Esophagus (tissue), 2 donors: ENCODE measurements around the gene RIPK3. TPM values are rescaled to one million over a fixed set of nuclear protein-coding genes. Genes with fewer than 3 reads are reported as not detected.

ENCODE experiments used
- H3K27ac ChIP-seq, 2 donors: one replicate each; pipeline ENCODE4 v1.5.1; 2013; ENCODE audit warnings: low read depth in 2 of 2, mild to moderate bottlenecking in 2 of 2, inconsistent platforms in 1 of 2, low read length in 1 of 2, moderate library complexity in 1 of 2
- H3K27me3 ChIP-seq, 2 donors: one replicate each; pipeline ENCODE4 v1.6.1; 2013; ENCODE audit warnings: low read length in 2 of 2, control low read depth in 1 of 2, mild to moderate bottlenecking in 1 of 2; ENCODE audit not compliant: insufficient read depth in 2 of 2, control insufficient read depth in 1 of 2
- H3K36me3 ChIP-seq, 2 donors: one replicate each; pipeline ENCODE4 v1.6.1; 2013; ENCODE audit warnings: low read length in 1 of 2; ENCODE audit not compliant: control insufficient read depth in 2 of 2, insufficient read depth in 2 of 2
- H3K4me1 ChIP-seq, 2 donors: one replicate each; pipeline ENCODE4 v1.6.1; 2013; ENCODE audit warnings: low read length in 1 of 2; ENCODE audit not compliant: control insufficient read depth in 2 of 2, insufficient read depth in 2 of 2
- H3K4me3 ChIP-seq, 2 donors: one replicate each; pipeline ENCODE4 v1.5.1; 2013; ENCODE audit warnings: low read length in 2 of 2, mild to moderate bottlenecking in 2 of 2, low read depth in 1 of 2, moderate library complexity in 1 of 2
- H3K9me3 ChIP-seq, 2 donors: one replicate each; pipeline ENCODE4 v1.6.1; 2013; ENCODE audit warnings: mild to moderate bottlenecking in 2 of 2, low read depth in 1 of 2, low read length in 1 of 2, moderate library complexity in 1 of 2; ENCODE audit not compliant: control insufficient read depth in 2 of 2, insufficient read depth in 1 of 2
- WGBS, 2 donors: extraction: QIAGEN DNeasy Blood & Tissue Kit; methylation state at CpG; one replicate each; pipeline ENCODE4 v1.1.7; 2013; 5-methylcytosine and 5-hydroxymethylcytosine counted together
- polyA plus RNA-seq, 2 donors: library from polyadenylated mRNA; stranded (reverse); fragments of 200-250 nt; gene quantifications; one replicate each; pipeline ENCODE4 v1.2.3, GENCODE V29; 2013
- donor health status: healthy with polysubstance abuse.
- donor health status: Bipolar disorder and iron deficiency.

Gene RIPK3
- polyA plus RNA-seq, 2 donors: 13.3 to 14.4 TPM

DNA sequence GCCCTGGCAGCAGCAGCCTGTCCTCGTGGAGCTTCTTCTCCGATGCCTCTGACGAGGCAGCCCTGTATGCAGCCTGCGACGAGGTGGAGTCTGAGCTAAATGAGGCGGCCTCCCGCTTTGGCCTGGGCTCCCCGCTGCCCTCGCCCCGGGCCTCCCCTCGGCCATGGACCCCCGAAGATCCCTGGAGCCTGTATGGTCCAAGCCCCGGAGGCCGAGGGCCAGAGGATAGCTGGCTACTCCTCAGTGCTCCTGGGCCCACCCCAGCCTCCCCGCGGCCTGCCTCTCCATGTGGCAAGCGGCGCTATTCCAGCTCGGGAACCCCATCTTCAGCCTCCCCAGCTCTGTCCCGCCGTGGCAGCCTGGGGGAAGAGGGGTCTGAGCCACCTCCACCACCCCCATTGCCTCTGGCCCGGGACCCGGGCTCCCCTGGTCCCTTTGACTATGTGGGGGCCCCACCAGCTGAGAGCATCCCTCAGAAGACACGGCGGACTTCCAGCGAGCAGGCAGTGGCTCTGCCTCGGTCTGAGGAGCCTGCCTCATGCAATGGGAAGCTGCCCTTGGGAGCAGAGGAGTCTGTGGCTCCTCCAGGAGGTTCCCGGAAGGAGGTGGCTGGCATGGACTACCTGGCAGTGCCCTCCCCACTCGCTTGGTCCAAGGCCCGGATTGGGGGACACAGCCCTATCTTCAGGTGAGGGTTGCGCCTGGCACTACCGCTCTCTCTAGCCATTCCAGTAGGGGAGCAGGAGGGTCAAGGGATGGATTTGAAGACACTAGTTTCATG lies 30.3 kb upstream of the RIPK3 start:
- no peaks in the 10 kb centered on the region for H3K9me3 ChIP-seq
- WGBS, 2 donors: 75 to 79% methylated on average over 32 of the region's 32 CpGs
- no peak overlapping the region for H3K4me3 ChIP-seq
- peak overlapping the region in 1 of 2 donors; percentile 42 for H3K27ac ChIP-seq
- H3K4me1 ChIP-seq: peaks cover 0 to 13% of the 10 kb centered on the region in 2 donors
- no peaks in the 10 kb centered on the region for H3K36me3 ChIP-seq
- H3K27me3 ChIP-seq: peaks cover 0 to 2% of the 10 kb centered on the region in 2 donors

DNA sequence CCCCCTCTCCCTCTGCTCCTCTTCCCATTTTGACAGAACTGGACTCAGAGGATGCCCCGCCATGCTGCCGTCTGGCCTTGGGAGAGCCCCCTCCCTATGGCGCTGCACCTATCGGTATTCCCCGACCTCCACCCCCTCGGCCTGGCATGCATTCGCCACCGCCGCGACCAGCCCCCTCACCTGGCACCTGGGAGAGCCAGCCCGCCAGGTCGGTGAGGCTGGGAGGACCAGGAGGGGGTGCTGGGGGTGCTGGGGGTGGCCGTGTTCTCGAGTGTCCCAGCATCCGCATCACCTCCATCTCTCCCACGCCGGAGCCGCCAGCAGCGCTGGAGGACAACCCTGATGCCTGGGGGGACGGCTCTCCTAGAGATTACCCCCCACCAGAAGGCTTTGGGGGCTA lies 29.7 kb upstream of the RIPK3 start:
- Histone ChIP-seq H3K27ac (peak overlapping the region in 1 of 2 donors; percentile 88), H3K36me3 (no peaks in the 10 kb centered on the region), H3K9me3 (no peaks in the 10 kb centered on the region), H3K4me1 (peaks cover 0 to 13% of the 10 kb centered on the region in 2 donors), H3K27me3 (peaks cover 0 to 2% of the 10 kb centered on the region in 2 donors), H3K4me3 (no peak overlapping the region)
- WGBS, 2 donors: 82 to 88% methylated on average over 20 of the region's 20 CpGs

DNA sequence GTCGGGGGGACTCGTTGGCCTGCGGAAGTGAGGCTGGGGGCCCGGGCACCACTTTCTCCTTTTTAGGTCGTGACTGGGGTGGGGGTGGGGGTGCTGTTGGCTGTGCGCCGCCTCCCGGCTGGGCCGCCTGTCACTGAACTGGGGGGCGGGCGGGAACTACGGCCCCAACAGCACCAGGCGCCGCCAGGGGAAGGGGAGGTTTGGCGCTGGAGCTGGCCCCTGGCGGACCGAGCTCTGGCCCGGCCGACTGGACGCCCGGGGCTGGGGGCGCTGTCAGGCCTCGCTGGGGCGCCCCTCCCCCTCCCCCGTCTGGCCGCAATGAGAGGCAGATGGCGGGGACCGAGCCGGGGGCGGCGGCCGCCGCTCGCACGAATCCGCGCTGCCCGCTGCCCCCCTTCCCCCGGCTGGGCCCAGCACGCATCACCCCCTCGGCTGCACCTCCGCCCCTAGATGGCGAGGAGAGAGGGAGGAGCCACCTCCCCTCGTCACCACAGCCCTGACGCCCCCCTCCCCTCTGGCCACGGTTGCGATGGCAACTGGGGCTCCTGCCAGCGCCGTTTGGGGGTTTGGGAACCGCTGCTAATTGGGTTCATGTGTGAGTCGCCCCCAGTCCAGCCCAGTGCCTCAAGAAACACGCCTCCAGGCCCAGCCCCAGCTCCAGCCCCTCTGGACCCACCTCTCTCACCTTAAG lies 28.9 kb upstream of the RIPK3 start:
- peaks cover 0 to 13% of the 10 kb centered on the region in 2 donors for H3K4me1 ChIP-seq
- peak overlapping the region; percentile 87 to 88 for H3K27ac ChIP-seq
- peak overlapping the region; percentile 46 for H3K4me3 ChIP-seq
- no peaks in the 10 kb centered on the region for H3K36me3 ChIP-seq
- no peaks in the 10 kb centered on the region for H3K9me3 ChIP-seq
- 3 to 7% methylated on average over 21 to 52 of the region's 52 CpGs for WGBS, 2 donors
- peaks cover 0 to 2% of the 10 kb centered on the region in 2 donors for H3K27me3 ChIP-seq

DNA sequence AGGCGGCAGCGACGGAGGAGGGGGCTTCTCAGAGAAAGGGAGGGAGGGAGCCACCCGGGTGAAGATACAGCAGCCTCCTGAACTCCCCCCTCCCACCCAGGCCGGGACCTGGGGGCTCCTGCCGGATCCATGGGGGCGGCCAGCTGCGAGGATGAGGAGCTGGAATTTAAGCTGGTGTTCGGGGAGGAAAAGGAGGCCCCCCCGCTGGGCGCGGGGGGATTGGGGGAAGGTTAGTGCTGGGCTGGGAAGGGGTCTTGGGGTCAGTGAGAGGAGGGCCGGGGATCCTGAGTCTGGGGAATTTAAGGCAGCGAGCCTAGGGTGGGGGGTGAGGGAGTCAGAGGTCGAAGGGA lies 28.4 kb upstream of the RIPK3 start:
- peaks cover 0 to 13% of the 10 kb centered on the region in 2 donors for H3K4me1 ChIP-seq
- H3K4me3 ChIP-seq: peak overlapping the region; percentile 46
- H3K9me3 ChIP-seq: no peaks in the 10 kb centered on the region
- H3K27ac ChIP-seq: peak overlapping the region; percentile 87 to 88
- peaks cover 0 to 2% of the 10 kb centered on the region in 2 donors for H3K27me3 ChIP-seq
- WGBS, 2 donors: 3 to 5% methylated on average over 14 to 15 of the region's 15 CpGs
- H3K36me3 ChIP-seq: no peaks in the 10 kb centered on the region

- H3K4me1 ChIP-seq: peaks cover 0 to 13% of the 10 kb centered on the region in 2 donors
- WGBS, 2 donors: 4 to 8% methylated on average over 21 of the region's 21 CpGs
These were observed 27.9 kb upstream of the RIPK3 start, which contains the start of gene NFATC4 for GRCh38 chr14:24367514-24368211. NFATC4 (plus strand) TSS chr14:24368184; CDS start chr14:24368341, 157 bp downstream.

GRCh38 chr14:24366721-24367513 lies 27.1 kb upstream of the RIPK3 start:
- Histone ChIP-seq H3K9me3 (no peaks in the 10 kb centered on the region), H3K36me3 (no peaks in the 10 kb centered on the region), H3K27me3 (peaks cover 0 to 2% of the 10 kb centered on the region in 2 donors), H3K4me3 (peak overlapping the region; percentile 52 to 53), H3K27ac (peak overlapping the region; percentile 92), H3K4me1 (peaks cover 0 to 13% of the 10 kb centered on the region in 2 donors)
- 2 to 3% methylated on average over 40 of the region's 40 CpGs for WGBS, 2 donors

More at GRCh38 chr14:24367514-24368211, 27.9 kb upstream of the RIPK3 start, which contains the start of gene NFATC4:
- H3K27me3 ChIP-seq: peaks cover 0 to 2% of the 10 kb centered on the region in 2 donors
- H3K36me3 ChIP-seq: no peaks in the 10 kb centered on the region
- no peaks in the 10 kb centered on the region for H3K9me3 ChIP-seq
- peak within 1 kb of the TSS; percentile 52 to 53 for H3K4me3 ChIP-seq
- peak within 1 kb of the TSS; percentile 92 for H3K27ac ChIP-seq

- Histone ChIP-seq H3K9me3 (no peaks in the 10 kb centered on the region), H3K27me3 (peaks cover 0 to 2% of the 10 kb centered on the region in 2 donors), H3K27ac (peak overlapping the region; percentile 92), H3K4me1 (peaks cover 0 to 13% of the 10 kb centered on the region in 2 donors), H3K36me3 (no peaks in the 10 kb centered on the region), H3K4me3 (peak overlapping the region; percentile 52 to 53)
- 2 to 3% methylated on average over 16 of the region's 16 CpGs for WGBS, 2 donors
These were observed 26.6 kb upstream of the RIPK3 start for GRCh38 chr14:24366413-24366720.

GRCh38 chr14:24365600-24366412 lies 26.0 kb upstream of the RIPK3 start:
- Histone ChIP-seq H3K36me3 (no peaks in the 10 kb centered on the region), H3K27ac (peak overlapping the region; percentile 92), H3K4me1 (peaks cover 0 to 13% of the 10 kb centered on the region in 2 donors), H3K27me3 (peaks cover 0 to 2% of the 10 kb centered on the region in 2 donors), H3K4me3 (peak overlapping the region; percentile 52 to 53), H3K9me3 (no peaks in the 10 kb centered on the region)
- WGBS, 2 donors: 4% methylated on average over 28 of the region's 28 CpGs
